Mesenchymal stem cell (in vitro differentiated cells and primary cell): ENCODE results near the gene MRPL34.

Source experiments
- DNase-seq: peaks from one replicate; pipeline ENCODE4 v3.0.0-alpha.2; 2013
- H2AFZ ChIP-seq: one replicate; pipeline ENCODE4 v1.6.1; 2013; ENCODE audit warnings: low read depth, mild to moderate bottlenecking, control low read depth, inconsistent platforms, low read length, moderate library complexity
- H2AK5ac ChIP-seq: 2 replicates; pipeline ENCODE4 v1.6.1; 2013; ENCODE audit warnings: low read length, moderate library complexity, mild to moderate bottlenecking, inconsistent platforms; ENCODE audit not compliant: severe bottlenecking
- H2BK120ac ChIP-seq: one replicate; pipeline ENCODE4 v1.6.1; 2013; ENCODE audit warnings: low read depth, mild to moderate bottlenecking, inconsistent platforms, low read length, moderate library complexity
- H2BK12ac ChIP-seq, 2 experiments: one replicate each; pipeline ENCODE4 v1.6.1; 2013; ENCODE audit warnings: inconsistent platforms in 2 of 2, low read length in 2 of 2, mild to moderate bottlenecking in 2 of 2, moderate library complexity in 2 of 2, control low read depth in 1 of 2
- H2BK15ac ChIP-seq: one replicate; pipeline ENCODE4 v1.6.1; 2013; ENCODE audit warnings: mild to moderate bottlenecking, low read depth, inconsistent platforms; ENCODE audit not compliant: poor library complexity, severe bottlenecking
- H2BK5ac ChIP-seq: 2 replicates; pipeline ENCODE4 v1.6.1; 2013; ENCODE audit warnings: low read depth, mild to moderate bottlenecking, low read length, control low read depth, inconsistent platforms; ENCODE audit not compliant: poor library complexity, severe bottlenecking
- H3K14ac ChIP-seq, 2 experiments: one replicate each; pipeline ENCODE4 v1.6.1; 2013; ENCODE audit warnings: inconsistent platforms in 2 of 2, low read length in 2 of 2, control low read depth in 1 of 2, mild to moderate bottlenecking in 1 of 2, moderate library complexity in 1 of 2
- H3K18ac ChIP-seq, 2 experiments: one replicate each; pipeline ENCODE4 v1.6.1; 2013; ENCODE audit warnings: inconsistent platforms in 2 of 2, low read length in 2 of 2, control low read depth in 1 of 2, low read depth in 1 of 2, mild to moderate bottlenecking in 1 of 2
- H3K23ac ChIP-seq, 2 experiments: one replicate each; pipeline ENCODE4 v1.6.1; 2013; ENCODE audit warnings: inconsistent platforms in 2 of 2, low read length in 2 of 2, mild to moderate bottlenecking in 2 of 2, moderate library complexity in 2 of 2, control low read depth in 1 of 2
- H3K27ac ChIP-seq: 2 replicates; pipeline ENCODE4 v1.5.1; 2013; ENCODE audit warnings: mild to moderate bottlenecking, moderate library complexity, low read length, control low read depth, inconsistent platforms; ENCODE audit not compliant: poor library complexity, severe bottlenecking
- H3K27me3 ChIP-seq, 2 experiments: 2 replicates each; pipeline versions ENCODE4 v1.6.1 to v1.7.0; 2013; ENCODE audit warnings: low read length in 2 of 2, mild to moderate bottlenecking in 2 of 2, moderate library complexity in 2 of 2, control low read depth in 1 of 2, inconsistent platforms in 1 of 2; ENCODE audit not compliant: control insufficient read depth in 1 of 2, insufficient read depth in 1 of 2
- H3K36me3 ChIP-seq, 2 experiments: 2 replicates each; pipeline versions ENCODE4 v1.6.1 to v1.7.0; 2013; ENCODE audit warnings: low read length in 2 of 2, control low read depth in 1 of 2, inconsistent platforms in 1 of 2, low read depth in 1 of 2, mild to moderate bottlenecking in 1 of 2; ENCODE audit not compliant: insufficient read depth in 2 of 2, control insufficient read depth in 1 of 2
- H3K4ac ChIP-seq, 2 experiments: one replicate each; pipeline ENCODE4 v1.6.1; 2013; ENCODE audit warnings: inconsistent platforms in 2 of 2, low read length in 2 of 2, mild to moderate bottlenecking in 2 of 2, moderate library complexity in 2 of 2, control low read depth in 1 of 2, low read depth in 1 of 2
- H3K4me1 ChIP-seq: 2 replicates; pipeline ENCODE4 v1.6.1; 2013; ENCODE audit warnings: low read depth, low read length, control low read depth; ENCODE audit not compliant: control insufficient read depth, insufficient read depth
- H3K4me2 ChIP-seq: 2 replicates; pipeline ENCODE4 v1.6.1; 2013; ENCODE audit warnings: low read length, mild to moderate bottlenecking, inconsistent platforms; ENCODE audit not compliant: poor library complexity, severe bottlenecking
- H3K4me3 ChIP-seq, 2 experiments: 2 replicates each; pipeline versions ENCODE4 v1.5.1 to v1.7.0; 2013; ENCODE audit warnings: low read length in 2 of 2, mild to moderate bottlenecking in 2 of 2, control low read depth in 1 of 2, low read depth in 1 of 2; ENCODE audit not compliant: insufficient read depth in 1 of 2
- H3K79me1 ChIP-seq: replicated peaks from 2 replicates; pipeline ENCODE4 v1.6.1; 2013; ENCODE audit warnings: mild to moderate bottlenecking, control low read depth, low read length, inconsistent platforms; ENCODE audit not compliant: poor library complexity, severe bottlenecking
- H3K9ac ChIP-seq: 2 replicates; pipeline ENCODE4 v1.7.0; 2013; ENCODE audit warnings: mild to moderate bottlenecking, low read length, moderate library complexity
- H3K9me3 ChIP-seq: 2 replicates; pipeline ENCODE4 v1.7.0; 2013; ENCODE audit warnings: mild to moderate bottlenecking, low read length; ENCODE audit not compliant: control insufficient read depth
- H4K8ac ChIP-seq: one replicate; pipeline ENCODE4 v1.6.1; 2013; ENCODE audit warnings: inconsistent platforms, mild to moderate bottlenecking, low read length, moderate library complexity
- H4K91ac ChIP-seq: one replicate; pipeline ENCODE4 v1.6.1; 2013; ENCODE audit warnings: mild to moderate bottlenecking, low read length, inconsistent platforms
- WGBS: methylation state at CpG from one replicate; pipeline ENCODE4 v1.1.7; 2013; ENCODE audit warnings: mixed read lengths; 5-methylcytosine and 5-hydroxymethylcytosine counted together

MRPL34 gene

DNA sequence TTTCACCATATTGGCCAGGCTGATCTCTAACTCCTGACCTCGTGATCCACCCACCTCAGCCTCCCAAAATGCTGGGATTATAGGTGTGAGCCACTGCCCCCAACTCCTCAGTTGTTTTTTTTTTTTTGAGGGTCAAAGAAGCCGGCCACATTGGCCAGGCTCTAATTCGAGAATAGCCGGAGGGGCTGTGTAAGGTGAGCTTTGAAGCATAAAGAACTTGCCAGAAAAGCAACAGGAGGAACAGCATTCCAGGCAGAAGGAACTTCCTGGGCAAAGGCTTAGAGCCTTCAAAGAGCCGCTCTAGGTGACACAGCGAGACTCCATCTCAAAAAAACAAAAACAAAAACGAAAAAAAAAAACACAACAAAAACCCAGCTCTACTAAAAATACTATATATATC lies 39.6 kb upstream of the MRPL34 start:
- Histone ChIP-seq H3K14ac (no peak overlapping the region), H2AFZ (no peak overlapping the region), H3K18ac (no peak overlapping the region), H2BK5ac (no peak overlapping the region), H3K27ac (no peak overlapping the region), H3K36me3 (peaks cover 10 to 18% of the 10 kb centered on the region in 2 experiments), H3K4me1 (peaks cover 7% of the 10 kb centered on the region), H2BK12ac (no peak overlapping the region), H3K23ac (no peak overlapping the region), H3K27me3 (no peaks in the 10 kb centered on the region), H2BK15ac (no peak overlapping the region), H4K91ac (no peak overlapping the region), H3K4me3 (no peak overlapping the region), H2AK5ac (no peak overlapping the region), H3K4ac (no peak overlapping the region), H3K4me2 (no peak overlapping the region), H3K79me1 (peaks cover 16% of the 10 kb centered on the region), H3K9ac (no peak overlapping the region), H4K8ac (no peak overlapping the region), H3K9me3 (no peaks in the 10 kb centered on the region), H2BK120ac (no peak overlapping the region)
- 90% methylated on average over 7 of the region's 7 CpGs for WGBS
- no peak for DNase-seq

DNA sequence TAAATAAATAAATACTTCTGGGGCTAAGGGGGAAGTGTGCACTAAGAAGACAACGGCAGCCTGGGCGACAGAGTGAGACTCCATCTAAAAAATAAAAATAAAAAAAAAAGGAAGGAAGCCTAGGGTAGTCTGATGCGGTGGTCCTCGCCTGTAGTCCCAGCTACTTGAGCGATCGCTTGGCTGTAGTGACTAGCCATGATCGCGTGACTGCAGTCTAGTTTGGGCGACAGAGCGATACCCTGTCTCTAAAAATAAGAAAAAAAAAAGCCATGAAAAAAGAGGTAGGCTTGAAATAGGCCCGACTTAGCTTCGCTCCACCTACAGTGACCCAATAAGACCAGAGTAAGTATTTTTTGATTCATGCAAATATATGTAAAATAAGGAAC lies 39.1 kb upstream of the MRPL34 start:
- no peak for DNase-seq
- H3K18ac ChIP-seq: no peak overlapping the region

DNA sequence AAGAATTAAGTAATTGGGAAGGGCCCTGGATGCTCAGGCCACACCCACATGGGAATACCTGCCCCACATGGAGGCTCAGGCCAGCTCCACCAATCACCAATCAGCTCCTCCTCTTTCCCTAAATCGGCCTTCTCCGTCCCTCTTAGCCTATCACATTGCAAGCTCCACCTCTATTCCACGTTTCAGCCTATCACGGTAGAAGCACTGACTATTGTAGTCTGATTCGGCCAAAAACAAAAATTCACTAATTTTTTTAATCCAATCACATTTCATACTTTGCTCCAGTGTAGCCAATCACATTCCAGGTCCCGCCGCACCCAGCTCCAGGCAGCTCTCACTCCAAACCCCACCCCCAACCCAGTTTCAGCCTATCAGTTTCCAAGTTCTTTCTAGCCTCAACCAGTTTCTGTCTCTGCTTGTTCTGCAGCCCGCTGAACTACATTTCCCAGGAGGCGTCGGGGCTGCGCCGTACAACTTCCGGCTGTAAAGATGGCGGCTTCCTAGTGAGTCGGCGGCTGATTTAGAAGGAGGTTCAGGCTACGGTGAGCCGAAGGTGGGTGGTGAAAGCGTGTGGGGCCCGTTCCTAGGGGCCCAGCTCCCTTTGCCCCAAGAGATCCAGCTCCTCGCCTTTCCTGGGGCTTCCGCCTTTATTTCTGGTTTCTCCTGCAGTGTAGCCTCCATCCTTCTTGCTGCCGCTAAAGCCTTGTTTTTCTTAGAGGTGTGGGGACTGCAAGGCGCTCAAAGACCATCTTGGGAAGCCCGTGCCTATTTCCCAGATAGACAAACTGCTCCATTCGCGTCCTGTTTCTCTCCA lies 38.5 kb upstream of the MRPL34 start, which contains the start of gene BABAM1:
Gene BABAM1 (plus strand): TSS at position 469 of the 814 bp plus-strand sequence. CDS start 1,364 bp downstream, outside the sequence.
- H3K4ac ChIP-seq: peak within 1 kb of the TSS in 1 of 2 experiments; percentile 83
- H3K79me1 ChIP-seq: peaks cover 24% of the 10 kb centered on the region
- H3K4me1 ChIP-seq: peaks cover 7% of the 10 kb centered on the region
- H2BK120ac ChIP-seq: peak within 1 kb of the TSS; percentile 44
- H3K4me3 ChIP-seq: peak within 1 kb of the TSS; percentile 83 to 98
- no peaks in the 10 kb centered on the region for H3K9me3 ChIP-seq
- H4K91ac ChIP-seq: no peak within 1 kb of the TSS
- H3K36me3 ChIP-seq: peaks cover 21 to 29% of the 10 kb centered on the region in 2 experiments
- peak within 1 kb of the TSS; percentile 88 for H4K8ac ChIP-seq
- H3K18ac ChIP-seq: peak within 1 kb of the TSS in 1 of 2 experiments; percentile 70
- peak within 1 kb of the TSS; percentile 72 for H3K27ac ChIP-seq
- DNase-seq: peak; percentile 100
- H2AFZ ChIP-seq: peak within 1 kb of the TSS; percentile 94
- no peak within 1 kb of the TSS for H2BK15ac ChIP-seq
- peak within 1 kb of the TSS; percentile 52 for H2BK5ac ChIP-seq
- H3K27me3 ChIP-seq: no peaks in the 10 kb centered on the region
- H2AK5ac ChIP-seq: peak within 1 kb of the TSS; percentile 57
- WGBS: 1% methylated on average over 27 of the region's 27 CpGs
- peak within 1 kb of the TSS; percentile 100 for H3K4me2 ChIP-seq
- no peak within 1 kb of the TSS for H2BK12ac ChIP-seq
- peak within 1 kb of the TSS in 1 of 2 experiments; percentile 80 for H3K23ac ChIP-seq
- peak within 1 kb of the TSS in 1 of 2 experiments; percentile 88 for H3K14ac ChIP-seq
- H3K9ac ChIP-seq: peak within 1 kb of the TSS; percentile 91

More for the DNA sequence above, 39.1 kb upstream of the MRPL34 start:
- no peak overlapping the region for H2BK5ac ChIP-seq
- H2BK15ac ChIP-seq: no peak overlapping the region
- 98% methylated on average over 9 of the region's 12 CpGs for WGBS
- H3K23ac ChIP-seq: no peak overlapping the region
- H3K79me1 ChIP-seq: peaks cover 21% of the 10 kb centered on the region
- H3K4me3 ChIP-seq: no peak overlapping the region
- peaks cover 7% of the 10 kb centered on the region for H3K4me1 ChIP-seq
- peaks cover 16 to 23% of the 10 kb centered on the region in 2 experiments for H3K36me3 ChIP-seq
- H2AFZ ChIP-seq: no peak overlapping the region
- no peaks in the 10 kb centered on the region for H3K27me3 ChIP-seq
- H4K8ac ChIP-seq: peak overlapping the region; percentile 88
- H2BK12ac ChIP-seq: no peak overlapping the region
- H3K9ac ChIP-seq: no peak overlapping the region
- H3K9me3 ChIP-seq: no peaks in the 10 kb centered on the region
- no peak overlapping the region for H3K4ac ChIP-seq
- H2BK120ac ChIP-seq: no peak overlapping the region
- H3K27ac ChIP-seq: no peak overlapping the region
- H2AK5ac ChIP-seq: no peak overlapping the region
- no peak overlapping the region for H3K14ac ChIP-seq
- no peak overlapping the region for H4K91ac ChIP-seq
- no peak overlapping the region for H3K4me2 ChIP-seq

DNA sequence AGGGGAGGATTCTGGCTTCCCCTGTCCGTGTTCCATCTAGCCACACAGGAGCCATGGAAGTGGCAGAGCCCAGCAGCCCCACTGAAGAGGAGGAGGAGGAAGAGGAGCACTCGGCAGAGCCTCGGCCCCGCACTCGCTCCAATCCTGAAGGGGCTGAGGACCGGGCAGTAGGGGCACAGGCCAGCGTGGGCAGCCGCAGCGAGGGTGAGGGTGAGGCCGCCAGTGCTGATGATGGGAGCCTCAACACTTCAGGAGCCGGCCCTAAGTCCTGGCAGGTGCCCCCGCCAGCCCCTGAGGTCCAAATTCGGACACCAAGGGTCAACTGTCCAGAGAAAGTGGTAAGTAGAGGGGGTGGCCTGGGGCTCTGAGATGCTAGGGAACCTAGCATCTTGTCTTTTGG lies 36.9 kb upstream of the MRPL34 start:
- H3K18ac ChIP-seq: no peak overlapping the region
- H2BK5ac ChIP-seq: no peak overlapping the region
- H3K4me2 ChIP-seq: no peak overlapping the region
- peaks cover 7% of the 10 kb centered on the region for H3K4me1 ChIP-seq
- H3K79me1 ChIP-seq: peaks cover 28% of the 10 kb centered on the region
- H3K23ac ChIP-seq: no peak overlapping the region
- peak overlapping the region; percentile 22 for H2AK5ac ChIP-seq
- peak overlapping the region; percentile 91 for H3K9ac ChIP-seq
- no peak overlapping the region for H3K4me3 ChIP-seq
- H2BK120ac ChIP-seq: no peak overlapping the region
- H2BK12ac ChIP-seq: no peak overlapping the region
- no peaks in the 10 kb centered on the region for H3K9me3 ChIP-seq
- H3K14ac ChIP-seq: no peak overlapping the region
- no peak overlapping the region for H3K27ac ChIP-seq
- DNase-seq: no peak
- no peaks in the 10 kb centered on the region for H3K27me3 ChIP-seq
- H4K8ac ChIP-seq: no peak overlapping the region
- no peak overlapping the region for H2AFZ ChIP-seq
- no peak overlapping the region for H3K4ac ChIP-seq
- no peak overlapping the region for H4K91ac ChIP-seq
- WGBS: 98% methylated on average over 13 of the region's 13 CpGs
- no peak overlapping the region for H2BK15ac ChIP-seq
- H3K36me3 ChIP-seq: peaks cover 28 to 39% of the 10 kb centered on the region in 2 experiments
